Upper lobe of left lung (tissue), 6 donors: ENCODE measurements around the gene FAHD1. TPM values are rescaled to one million over a fixed set of nuclear protein-coding genes. Genes with fewer than 3 reads are reported as not detected.

Experiments
- ATAC-seq, 2 donors: fragments of 200-7000 bp; cut with Tn5 transposase; one replicate each; pipeline ENCODE4 v1.9.1; 2022; ENCODE audit warnings: mild to moderate bottlenecking in 2 of 2, moderate library complexity in 2 of 2; ENCODE audit not compliant: low FRiP score in 2 of 2
- DNase-seq, 2 donors: peaks; one replicate each; pipeline ENCODE4 v3.0.0-alpha.2; 2019 to 2020
- H3K27ac ChIP-seq, 4 donors: fragments of 200-600 bp; sonication (generic); one replicate each; pipeline ENCODE4 v1.5.1; 2016 to 2019
- H3K27me3 ChIP-seq, 4 donors: fragments of 200-600 bp; sonication (generic); one replicate each; pipeline ENCODE4 v1.5.1; 2017 to 2019
- H3K36me3 ChIP-seq, 4 donors: fragments of 200-600 bp; sonication (generic); one replicate each; pipeline ENCODE4 v1.5.1; 2016 to 2019
- H3K4me1 ChIP-seq, 4 donors: fragments of 200-600 bp; sonication (generic); one replicate each; pipeline ENCODE4 v1.5.1; 2018 to 2019
- H3K4me3 ChIP-seq, 4 donors: fragments of 200-600 bp; sonication (generic); one replicate each; pipeline ENCODE4 v1.5.1; 2017 to 2019; ENCODE audit warnings: mild to moderate bottlenecking in 2 of 4, moderate library complexity in 1 of 4
- H3K9me3 ChIP-seq, 4 donors: fragments of 200-600 bp; sonication (generic); one replicate each; pipeline ENCODE4 v1.5.1; 2018 to 2019
- CTCF ChIP-seq, 6 experiments: fragments of 450-650 bp in 4 of 6; fragments of 200-600 bp in 2 of 6; sonication (generic) in 2 of 6; IDR thresholded peaks; one replicate each; pipeline ENCODE4 v1.5.1; 2016 to 2019; ENCODE audit warnings: antibody characterized with exemption in 6 of 6
- EP300 ChIP-seq, 4 donors: sonication (generic); formaldehyde crosslinking; IDR thresholded peaks; one replicate each; pipeline ENCODE4 v1.5.1; 2017; ENCODE audit warnings: antibody characterized with exemption in 4 of 4, control low read depth in 2 of 4
- POLR2A ChIP-seq, 4 donors: fragments of 450-650 bp; IDR thresholded peaks; one replicate each; pipeline ENCODE4 v1.5.1; 2016 to 2017; ENCODE audit warnings: antibody characterized with exemption in 4 of 4, mild to moderate bottlenecking in 2 of 4
- POLR2AphosphoS5 ChIP-seq, 2 donors: sonication (generic); formaldehyde crosslinking; IDR thresholded peaks; one replicate each; pipeline ENCODE4 v1.5.1; 2017; ENCODE audit warnings: antibody characterized with exemption in 2 of 2
- WGBS, 2 donors: methylation state at CpG; one replicate each; pipeline ENCODE4 v1.1.5; 2017 to 2018; 5-methylcytosine and 5-hydroxymethylcytosine counted together
- total RNA-seq, 6 donors: library from RNA; depleted of rRNA in 4 of 6; stranded (reverse); fragments of >200 nt in 4 of 6; gene quantifications; one replicate each; pipeline versions ENCODE4 v1.1.0 to v1.2.1, GENCODE V29; 2016 to 2021
- donor health status: DM: no; HTN: no; CAD: no; lungs with moderate emphysema.
- donor health status: DM: no; HTN: yes; CAD: no; lungs with severe emphysema.

Gene FAHD1
- total RNA-seq, 6 donors from 2014 or later, result 22.1 to 42.1 (median 32.6) TPM

- Histone ChIP-seq H3K36me3 (peaks cover 0 to 3% (median 0%) of the 10 kb centered on the region in 4 donors), H3K9me3 (no peaks in the 10 kb centered on the region), H3K27me3 (no peaks in the 10 kb centered on the region), H3K4me1 (peaks cover 26 to 51% (median 32%) of the 10 kb centered on the region in 4 donors), H3K27ac (no peak overlapping the region), H3K4me3 (peak overlapping the region in 1 of 4 donors; percentile 95)
- no peak for TF ChIP-seq CTCF (IDR thresholded peaks at IDR 0.05)
- TF ChIP-seq POLR2AphosphoS5 (IDR thresholded peaks at IDR 0.05), result no peak
- TF ChIP-seq EP300 (IDR thresholded peaks at IDR 0.05), result no peak
- TF ChIP-seq POLR2A (IDR thresholded peaks at IDR 0.05), result no peak
- DNase-seq (no peak), ATAC-seq (no peak)
- WGBS, 2 donors, result 55 to 74% methylated on average over 7 to 11 of the region's 11 CpGs
Measured at GRCh38 chr16:1828645-1829410, 1.8 kb downstream of the FAHD1 start.

- Histone ChIP-seq H3K9me3 (no peaks in the 10 kb centered on the region), H3K27me3 (no peaks in the 10 kb centered on the region), H3K4me3 (no peak overlapping the region), H3K4me1 (peaks cover 19 to 37% (median 24%) of the 10 kb centered on the region in 4 donors), H3K27ac (no peak overlapping the region), H3K36me3 (peaks cover 0 to 3% (median 0%) of the 10 kb centered on the region in 4 donors)
- DNase-seq, result no peak
- no peak for ATAC-seq
- no peak for TF ChIP-seq POLR2AphosphoS5 (IDR thresholded peaks at IDR 0.05)
- TF ChIP-seq POLR2A (IDR thresholded peaks at IDR 0.05), result no peak
- no peak for TF ChIP-seq CTCF (IDR thresholded peaks at IDR 0.05)
- no peak for TF ChIP-seq EP300 (IDR thresholded peaks at IDR 0.05)
- 53 to 69% methylated on average over 3 of the region's 3 CpGs for WGBS, 2 donors
Measured at GRCh38 chr16:1830213-1830612, 3.2 kb downstream of the FAHD1 start.

GRCh38 chr16:1831186-1832075 lies 4.4 kb downstream of the FAHD1 start:
- H3K27me3 ChIP-seq, result no peaks in the 10 kb centered on the region
- ATAC-seq (no peak), DNase-seq (no peak)
- no peaks in the 10 kb centered on the region for H3K9me3 ChIP-seq
- TF ChIP-seq CTCF (IDR thresholded peaks at IDR 0.05) (no peak), POLR2A (IDR thresholded peaks at IDR 0.05) (no peak), POLR2AphosphoS5 (IDR thresholded peaks at IDR 0.05) (no peak), EP300 (IDR thresholded peaks at IDR 0.05) (no peak)
- peaks cover 12 to 26% (median 19%) of the 10 kb centered on the region in 4 donors for H3K4me1 ChIP-seq
- H3K4me3 ChIP-seq, result no peak overlapping the region
- 88 to 92% methylated on average over 19 of the region's 19 CpGs for WGBS, 2 donors
- H3K27ac ChIP-seq, result no peak overlapping the region
- H3K36me3 ChIP-seq, result peaks cover 0 to 3% (median 0%) of the 10 kb centered on the region in 4 donors

GRCh38 chr16:1832838-1833454 lies 5.9 kb downstream of the FAHD1 start:
- Histone ChIP-seq H3K27ac (no peak overlapping the region), H3K4me1 (peaks cover 12 to 17% (median 14%) of the 10 kb centered on the region in 4 donors), H3K9me3 (no peaks in the 10 kb centered on the region), H3K27me3 (no peaks in the 10 kb centered on the region), H3K36me3 (peaks cover 0 to 3% (median 0%) of the 10 kb centered on the region in 4 donors), H3K4me3 (no peak overlapping the region)
- TF ChIP-seq CTCF (IDR thresholded peaks at IDR 0.05), result no peak
- TF ChIP-seq EP300 (IDR thresholded peaks at IDR 0.05), result no peak
- TF ChIP-seq POLR2A (IDR thresholded peaks at IDR 0.05), result no peak
- no peak for TF ChIP-seq POLR2AphosphoS5 (IDR thresholded peaks at IDR 0.05)
- DNase-seq (no peak), ATAC-seq (no peak)
- WGBS, 2 donors, result 70 to 79% methylated on average over 9 of the region's 9 CpGs
